NCI-H82 treated with DMSO at 0.1 percent for 48 hours (cell line): ENCODE results near the gene TCF19.
A peak's percentile ranks its signal among the peaks of the same experiment; 100 is the strongest.

Source experiments
- DNase-seq: peaks from one replicate; lab custom pipeline; 2025; ENCODE audit not compliant: unreplicated experiment; lab: John Stamatoyannopoulos, UW

TCF19 gene

DNA sequence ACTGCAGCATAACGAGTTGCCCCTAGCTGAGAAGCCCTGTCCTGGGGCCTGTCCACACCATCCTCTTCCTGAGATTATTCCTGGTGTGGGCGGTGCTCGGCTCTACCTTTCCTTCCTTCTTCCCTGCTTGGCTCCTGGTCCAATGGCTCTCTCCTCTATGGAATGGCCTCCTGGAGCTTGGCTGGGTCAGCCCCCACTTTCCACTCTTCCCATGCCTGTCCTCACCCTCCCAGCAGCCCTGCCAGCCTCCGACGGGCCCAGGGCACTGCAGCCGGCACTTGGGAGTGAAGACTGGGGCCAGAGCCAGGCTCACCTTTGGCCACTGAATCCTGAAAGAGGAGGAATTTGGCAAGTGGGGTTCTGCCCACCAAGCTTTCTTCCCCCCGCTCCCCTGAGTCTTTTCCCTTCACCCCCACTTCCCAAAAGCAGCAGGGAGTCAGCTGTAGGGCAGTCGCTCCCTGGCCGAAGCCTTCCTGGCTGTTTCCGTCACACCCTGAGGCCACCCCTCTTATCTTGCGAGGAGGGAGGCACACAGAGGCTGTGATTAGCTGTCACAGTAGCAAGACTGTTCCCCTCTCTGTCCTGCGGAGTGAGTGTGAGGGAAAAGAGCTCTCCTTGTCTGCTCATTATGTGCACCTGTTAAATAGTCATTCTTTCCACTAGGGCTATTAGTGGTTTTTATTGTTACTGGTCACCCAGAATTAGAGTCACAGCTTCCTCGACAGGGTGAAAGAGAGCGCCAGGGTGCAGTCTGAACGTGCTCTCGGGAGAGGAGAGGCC is 31.8 kb upstream of the TCF19 start:
- DNase-seq, result no peak

DNA sequence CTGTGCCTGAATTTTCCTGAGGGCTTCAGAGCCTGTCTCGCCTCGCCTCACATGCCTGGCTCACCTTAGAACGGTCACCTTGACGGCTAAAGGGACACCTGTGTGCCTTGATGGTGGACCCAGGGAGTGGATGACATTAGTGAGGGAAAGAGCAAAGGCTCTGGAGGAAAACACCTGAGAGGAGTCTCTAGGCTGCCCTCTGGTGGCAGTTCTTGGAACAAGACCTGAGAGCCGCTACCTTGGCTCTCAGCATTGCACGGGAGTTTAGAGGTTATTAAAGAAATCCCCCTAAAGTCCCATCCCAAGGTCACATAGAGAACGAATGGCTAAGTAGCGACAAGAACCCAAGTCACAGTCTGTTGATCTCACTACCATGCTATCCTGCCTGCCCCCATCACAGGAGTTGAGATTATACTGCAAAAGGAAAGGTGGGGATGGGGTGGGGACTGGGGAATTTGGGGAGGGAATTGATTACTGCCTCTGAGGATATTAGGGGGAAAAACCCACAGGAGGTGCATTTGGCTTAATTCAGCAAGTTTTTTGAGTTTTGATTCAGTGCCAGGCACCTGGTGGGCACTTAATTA is 30.2 kb upstream of the TCF19 start:
- DNase-seq, result no peak

DNA sequence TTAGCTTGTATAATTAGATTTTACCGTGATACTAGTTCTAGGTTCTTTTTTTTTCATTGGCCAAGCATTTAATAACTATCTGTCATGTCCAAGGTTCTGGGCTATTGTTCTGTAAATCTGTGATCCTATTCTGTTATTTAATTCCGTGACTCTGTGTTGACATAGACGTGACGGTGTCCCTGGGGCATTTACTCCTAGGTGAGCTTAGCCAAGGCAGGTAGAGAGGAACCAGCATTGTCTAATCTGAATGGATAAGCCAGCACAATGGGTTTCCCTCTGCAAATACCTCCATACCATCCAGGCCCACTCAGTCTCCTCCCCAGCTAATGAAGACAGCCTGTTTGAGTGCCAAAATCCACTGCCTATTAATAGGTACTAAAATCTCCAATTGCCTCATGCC is 29.3 kb upstream of the TCF19 start:
- DNase-seq, result no peak

DNA sequence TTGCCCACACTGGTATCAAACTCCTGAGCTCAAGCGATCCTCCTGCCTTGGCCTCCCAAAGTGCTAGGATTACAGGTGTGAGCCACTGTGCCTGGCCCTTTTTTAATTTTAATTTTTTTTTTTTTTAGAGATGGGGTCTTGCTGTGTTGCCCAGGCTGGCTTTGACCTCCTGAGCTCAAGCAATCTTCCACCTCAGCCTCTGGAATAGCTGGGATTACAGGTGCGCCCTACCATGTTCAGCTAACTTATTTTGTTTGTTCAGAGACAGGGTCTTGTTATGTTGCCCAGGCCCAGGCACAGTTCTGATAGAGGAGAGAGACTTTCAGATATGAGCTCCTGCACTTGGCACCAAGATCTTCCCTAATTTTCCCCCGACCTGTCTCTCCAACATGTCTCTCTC is 27.6 kb upstream of the TCF19 start:
- DNase-seq, result no peak

DNA sequence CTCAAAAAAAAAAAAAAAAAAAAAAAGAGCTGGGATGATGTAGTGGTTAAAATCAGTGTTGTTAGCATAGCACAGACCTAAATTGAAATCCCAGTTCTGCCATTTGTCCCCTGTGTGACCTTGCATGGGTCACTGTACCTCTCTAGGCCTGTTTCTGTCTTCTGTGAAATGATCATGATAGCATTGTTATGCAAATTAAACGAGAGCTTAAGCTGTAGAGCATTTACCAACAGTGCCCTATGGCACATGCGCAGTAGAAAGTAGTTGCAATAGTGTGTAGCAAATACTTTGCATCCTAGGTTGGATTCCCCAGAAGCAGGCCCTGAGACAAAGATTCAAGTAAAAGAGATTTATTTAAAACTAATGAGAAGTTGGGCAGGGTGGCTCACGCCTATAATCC is 26.8 kb upstream of the TCF19 start:
- no peak for DNase-seq

DNA sequence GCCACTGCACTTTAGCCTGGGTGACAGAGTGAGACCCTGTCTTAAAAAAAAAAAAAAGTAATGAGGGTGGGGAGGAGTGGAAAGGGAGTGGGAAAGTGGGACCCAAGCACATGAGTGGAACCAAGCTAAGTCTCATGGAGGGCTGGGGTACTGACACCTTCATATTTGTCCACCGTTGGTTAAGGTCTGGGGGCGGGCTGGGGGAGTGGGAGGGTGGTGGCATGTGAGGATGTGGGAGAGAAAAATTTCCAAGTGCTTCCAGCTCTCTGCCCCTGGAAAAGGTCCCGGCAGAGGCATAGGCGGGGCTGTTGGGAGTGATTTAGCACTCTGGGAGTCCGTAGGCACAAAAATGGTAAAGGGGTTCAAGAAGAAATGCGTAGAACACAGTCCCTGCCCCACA is 25.6 kb upstream of the TCF19 start:
- no peak for DNase-seq

DNA sequence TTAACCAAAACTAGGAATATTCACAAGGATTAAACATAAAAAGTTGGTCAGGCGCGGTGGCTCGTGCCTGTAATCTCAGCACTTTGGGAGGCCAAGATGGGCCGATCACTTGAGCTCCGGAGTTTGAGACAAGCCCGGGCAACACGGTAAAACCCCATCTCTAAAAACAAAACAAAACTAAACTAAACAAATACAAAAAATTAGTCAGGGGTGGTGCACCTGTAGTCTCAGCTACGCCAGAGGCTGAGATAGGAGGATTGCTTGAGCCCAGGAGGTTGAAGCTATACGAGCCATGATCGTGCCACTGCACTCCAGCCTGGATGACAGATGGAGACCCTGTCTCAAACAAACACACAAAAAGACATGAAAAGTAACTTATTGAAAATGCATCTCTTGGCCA is 22.7 kb upstream of the TCF19 start:
- DNase-seq, result no peak

DNA sequence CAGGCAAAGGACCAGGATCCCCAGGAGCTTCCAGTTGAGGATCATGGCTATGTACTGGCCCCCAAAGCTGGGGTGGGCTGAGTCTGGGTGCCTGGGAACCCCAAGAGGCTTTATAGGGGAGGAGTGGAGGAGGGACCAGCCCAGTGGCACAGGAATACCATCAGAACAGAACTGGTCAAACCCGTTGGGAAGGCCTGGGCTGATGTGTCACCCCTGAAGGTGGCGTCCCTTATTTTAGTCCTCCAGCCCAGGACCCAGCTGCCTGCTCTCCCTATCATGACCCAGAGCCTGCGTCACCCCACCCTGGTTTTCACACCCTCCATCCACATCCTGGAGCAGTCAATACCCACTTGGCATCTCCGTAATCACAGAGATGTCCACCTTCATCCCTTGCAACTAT is 19.4 kb upstream of the TCF19 start, which contains the start of gene PSORS1C2:
Gene PSORS1C2 (minus strand): TSS at position 85 of the 400 bp plus-strand sequence. CDS start 40 bp downstream, at position 45.
- DNase-seq, result no peak

DNA sequence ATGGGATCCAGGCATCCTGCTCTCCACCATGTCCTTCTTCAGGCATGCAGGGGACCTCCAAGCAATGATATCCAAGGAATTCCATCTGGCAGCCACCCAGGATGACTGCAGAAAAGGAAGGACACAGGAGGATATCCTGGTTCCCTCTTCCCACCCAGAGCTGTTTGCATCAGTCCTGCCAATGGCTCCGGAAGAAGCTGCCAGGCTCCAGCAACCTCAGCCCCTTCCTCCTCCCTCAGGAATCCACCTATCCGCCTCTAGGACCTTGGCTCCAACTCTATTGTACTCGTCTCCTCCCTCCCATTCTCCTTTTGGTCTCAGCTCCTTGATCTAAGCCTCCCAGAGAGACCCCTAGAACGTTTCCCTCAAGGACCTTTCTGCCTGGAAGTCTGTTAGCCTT is 18.8 kb upstream of the TCF19 start:
- no peak for DNase-seq

DNA sequence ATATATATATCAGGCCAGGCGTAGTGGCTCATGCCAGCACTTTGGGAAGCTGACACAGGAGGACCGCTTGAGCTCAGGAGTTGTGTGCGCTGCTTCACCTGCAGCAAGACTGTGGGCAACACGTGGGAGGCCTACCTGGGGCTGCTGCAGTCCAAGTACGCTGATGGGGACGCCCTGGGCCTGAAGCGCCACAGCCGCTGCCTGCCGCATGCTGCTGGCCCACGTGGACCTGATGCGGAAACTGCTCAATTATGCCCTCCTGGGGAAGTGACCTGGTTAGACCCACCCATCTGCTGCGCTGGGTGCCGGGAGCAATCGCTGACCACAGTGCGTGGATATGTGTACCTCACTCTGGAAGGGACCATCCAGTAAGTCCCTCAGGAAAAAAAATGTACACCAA is 17.7 kb upstream of the TCF19 start:
- no peak for DNase-seq

DNA sequence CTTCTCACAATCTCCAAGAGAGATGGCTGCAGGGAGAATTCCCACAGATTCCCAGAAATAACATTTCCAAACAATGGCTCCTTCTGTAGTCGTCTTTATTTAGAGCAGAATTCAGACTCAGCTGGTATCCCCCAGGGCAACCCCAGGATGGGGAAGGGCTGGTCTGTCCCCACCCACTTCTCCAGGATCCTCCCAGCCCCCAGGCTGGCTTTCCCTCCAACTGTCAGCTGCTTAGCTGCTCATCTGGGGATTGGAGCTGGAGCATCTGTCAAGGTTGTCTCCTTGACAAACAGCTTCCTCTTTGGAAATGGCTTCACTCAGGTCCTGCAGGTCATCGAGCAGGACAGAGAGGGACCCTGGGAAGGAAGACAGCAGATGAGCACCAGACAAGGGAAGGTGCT is 16.0 kb upstream of the TCF19 start:
- peak; percentile 46 for DNase-seq

DNA sequence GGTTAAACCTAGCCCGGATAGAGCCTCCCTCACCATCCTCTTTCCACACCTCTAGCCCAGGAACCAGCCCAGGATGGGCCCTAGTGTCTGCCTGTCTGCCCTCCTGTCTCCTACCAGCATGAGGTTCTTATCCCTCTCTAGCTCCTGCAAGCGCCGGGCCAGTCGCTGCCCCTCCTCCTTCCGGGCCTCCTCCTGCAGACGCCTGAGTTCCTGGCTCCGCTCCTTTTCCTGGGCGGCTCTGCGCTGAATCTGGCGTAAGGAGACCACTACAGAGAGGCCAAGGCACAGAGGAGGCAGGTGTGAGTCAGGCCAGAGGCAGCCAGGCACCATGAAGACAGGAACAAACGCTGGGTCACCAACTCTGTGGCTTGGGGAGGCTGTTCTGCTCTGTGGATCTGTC is 15.2 kb upstream of the TCF19 start:
- no peak for DNase-seq

DNA sequence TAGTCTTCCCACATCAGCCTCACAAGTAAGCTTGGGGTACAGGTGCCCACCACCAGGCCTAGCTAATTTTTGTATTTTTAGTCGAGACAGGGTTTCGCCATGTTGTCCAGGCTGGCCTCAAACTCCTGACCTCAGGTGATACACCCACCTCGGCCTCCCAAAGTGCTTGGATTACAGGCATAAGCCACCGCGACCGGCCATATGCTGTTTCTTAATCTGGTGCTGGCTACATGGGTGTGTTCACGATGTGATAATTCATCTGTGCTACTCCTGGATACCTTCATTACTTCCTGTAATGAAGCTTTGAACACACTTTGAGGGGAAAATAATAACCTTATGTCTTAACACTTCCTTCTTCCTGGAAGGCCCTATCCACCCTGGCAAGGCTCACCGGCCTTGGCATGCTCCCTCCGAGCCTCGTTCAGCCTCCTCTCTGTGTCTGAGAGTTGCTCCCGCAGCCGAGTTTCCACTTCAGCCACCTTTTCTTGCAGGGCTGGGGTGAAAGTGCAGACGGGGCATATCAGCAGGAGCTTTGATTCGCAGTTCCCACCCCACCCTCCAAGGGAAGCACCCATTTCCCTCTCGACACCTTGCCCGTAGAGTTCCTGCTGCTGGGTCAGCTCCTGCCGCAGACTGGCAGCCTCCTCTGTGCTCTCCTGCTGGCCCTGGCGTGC is 14.0 kb upstream of the TCF19 start:
- DNase-seq, result no peak

DNA sequence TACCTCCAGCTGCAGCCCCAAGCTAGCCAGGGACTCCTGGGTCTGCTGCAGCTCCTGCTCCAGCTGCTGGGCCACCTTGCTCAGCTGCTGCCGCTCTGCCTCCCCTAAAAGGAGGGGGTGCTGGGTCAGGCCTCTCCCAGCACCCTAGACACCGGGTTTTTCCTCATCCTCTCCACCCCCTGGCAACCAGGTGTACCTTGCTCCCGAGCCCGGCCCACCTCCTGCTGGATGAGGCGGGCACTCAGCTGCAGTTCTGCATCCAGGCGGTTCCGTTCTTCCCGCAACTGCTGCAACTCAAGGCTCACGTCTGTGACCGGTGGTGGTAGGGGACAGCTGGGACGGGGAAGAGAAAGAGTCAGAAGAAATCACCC is 13.4 kb upstream of the TCF19 start:
- no peak for DNase-seq

DNA sequence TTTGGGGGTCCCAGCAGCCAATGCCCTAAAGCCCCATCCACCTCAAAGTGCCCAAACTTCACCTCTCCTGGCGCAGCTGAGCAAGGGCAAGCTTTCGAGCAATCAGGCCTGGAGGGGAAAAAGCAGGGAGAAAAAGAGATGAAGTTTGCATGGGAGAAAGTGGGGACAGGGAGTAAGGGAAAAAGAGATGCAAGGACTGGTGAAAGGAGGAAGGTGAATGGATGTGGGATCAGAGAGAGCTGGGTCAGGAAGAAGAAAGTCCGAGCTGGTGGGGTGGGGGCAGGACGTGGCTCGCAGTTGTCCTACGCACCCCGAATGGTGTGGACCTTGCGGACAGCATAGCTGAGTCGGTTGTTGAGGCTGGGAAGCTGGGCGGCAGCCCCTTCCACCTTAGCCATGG is 13.0 kb upstream of the TCF19 start:
- no peak for DNase-seq

DNA sequence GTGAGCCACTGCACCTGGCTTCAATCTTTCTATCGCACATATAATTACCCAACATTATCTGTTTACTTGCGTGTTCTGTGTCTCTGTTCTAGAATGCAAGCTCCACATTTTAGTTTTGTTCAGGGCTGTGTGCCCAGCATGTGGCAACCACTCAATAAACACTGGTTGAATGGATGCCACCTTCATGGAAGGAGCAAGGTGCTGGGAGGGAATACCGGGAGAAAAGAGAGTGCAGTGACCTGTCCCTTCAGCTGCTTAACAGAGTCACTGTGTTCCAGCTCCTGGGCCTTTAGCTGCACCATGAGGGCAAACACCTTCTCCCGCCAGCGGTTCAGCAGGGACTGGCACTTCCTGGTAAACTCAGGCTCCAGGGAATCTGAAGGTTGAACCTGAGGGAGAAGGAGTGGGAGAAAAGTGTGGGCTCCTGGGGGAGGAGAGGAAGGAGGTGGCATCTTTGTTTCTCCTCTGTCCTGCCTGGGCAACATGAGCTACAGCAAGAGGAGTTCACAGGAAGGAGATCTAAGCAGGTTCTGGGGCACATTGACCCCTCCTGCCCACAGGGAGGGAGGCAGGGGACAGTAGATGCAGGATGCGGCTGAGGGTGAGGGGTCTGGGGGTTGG is 8.5 kb upstream of the TCF19 start:
- no peak for DNase-seq

DNA sequence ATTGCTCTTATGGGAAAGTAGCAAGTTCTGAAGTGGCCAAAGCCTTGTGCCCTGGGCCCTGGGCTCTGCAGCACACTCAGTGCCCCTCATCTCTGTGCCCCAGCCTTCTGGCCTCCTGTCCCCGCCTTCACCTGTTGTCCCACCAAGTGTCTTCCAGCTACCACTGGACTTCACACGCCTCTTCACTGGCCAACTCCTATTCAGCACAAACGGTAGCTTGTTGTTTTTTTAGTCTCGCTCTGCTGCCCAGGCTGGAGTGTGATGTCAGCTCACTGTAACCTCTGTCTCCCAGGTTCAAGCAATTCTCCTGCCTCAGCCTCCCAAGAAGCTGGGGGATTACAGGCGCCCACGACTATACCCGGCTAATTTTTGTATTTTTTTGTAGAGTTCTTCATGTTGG is 5.6 kb upstream of the TCF19 start:
- DNase-seq, result no peak

DNA sequence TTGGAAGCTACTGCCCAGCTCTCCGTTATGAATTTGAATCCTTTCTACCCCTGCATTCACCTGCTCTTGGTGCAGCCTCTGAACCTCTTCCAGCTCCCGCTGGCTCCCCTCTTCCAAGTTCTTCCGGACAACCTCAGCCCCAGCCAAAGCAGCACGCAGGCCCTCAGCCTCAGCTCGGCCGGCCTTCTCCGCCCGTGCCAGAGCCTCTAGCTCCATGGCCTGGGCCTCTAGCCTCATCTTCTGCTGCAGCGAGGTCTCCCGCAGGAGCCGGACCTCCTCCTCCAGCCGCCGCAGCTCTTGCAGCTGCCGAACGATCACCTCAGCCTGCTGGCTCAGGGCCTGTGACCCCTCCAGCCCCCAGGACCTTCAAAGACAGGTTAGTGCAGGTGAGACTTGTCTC is 4.0 kb upstream of the TCF19 start:
- DNase-seq, result no peak

DNA sequence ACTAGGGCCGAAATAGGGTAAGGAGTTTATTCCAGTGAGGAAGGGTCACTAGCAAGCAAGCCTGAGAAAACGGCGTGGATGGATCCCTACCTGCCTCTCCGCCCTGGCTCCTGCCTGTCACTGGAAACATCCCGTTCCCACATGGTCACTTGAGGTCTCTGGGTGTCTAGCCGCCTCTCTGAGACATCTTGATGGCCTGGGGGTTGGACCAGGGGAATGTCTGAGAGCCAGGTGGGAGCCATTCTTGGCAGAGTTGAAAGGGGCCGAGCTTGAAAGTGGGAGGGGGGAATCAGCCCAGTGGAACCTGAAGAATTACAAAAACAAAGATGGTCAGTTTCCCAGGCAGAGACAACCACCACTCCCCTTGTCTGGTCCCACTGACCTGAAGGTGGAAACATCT is 1.7 kb upstream of the TCF19 start:
- DNase-seq, result no peak

DNA sequence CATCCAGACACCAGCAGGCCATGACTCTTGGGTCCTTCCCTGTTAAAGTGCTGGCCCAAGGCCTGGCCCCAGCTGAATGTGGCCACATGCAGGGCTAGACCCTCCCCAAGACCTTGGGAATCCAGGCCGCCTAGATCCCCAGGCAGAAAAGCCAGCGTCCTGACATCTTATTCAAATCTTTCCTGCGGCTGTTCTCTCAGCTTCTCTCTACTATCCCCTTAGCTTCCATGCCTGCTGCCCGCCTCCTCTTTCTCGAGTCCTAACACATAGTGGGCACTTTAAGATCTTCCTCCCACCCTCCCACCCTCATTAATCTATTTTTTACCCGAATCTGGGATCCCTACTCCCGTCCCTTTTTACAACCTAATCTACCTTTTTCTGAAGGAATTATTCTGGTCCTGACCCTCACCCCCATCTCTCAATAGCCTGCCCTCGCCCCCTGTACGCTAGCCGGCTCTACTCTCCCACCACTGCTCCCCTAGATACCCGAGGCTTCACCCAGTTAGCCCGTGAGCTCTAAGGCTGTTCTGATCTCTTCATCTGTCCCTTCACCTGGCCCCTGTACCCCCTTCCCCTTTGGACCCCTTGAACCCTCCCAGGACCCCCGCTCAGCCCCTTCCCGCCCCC is 763 bp upstream of the TCF19 start, which contains the start of gene CCHCR1:
Gene CCHCR1 (minus strand): TSS at position 290 of the 627 bp plus-strand sequence. CDS start 202 bp downstream, at position 88.
- DNase-seq, result no peak
